ENCODE results near the gene PRLR.
A peak's percentile ranks its signal among the peaks of the same experiment; 100 is the strongest.

The PRLR gene

GRCh38 chr5:35186749-35187148 is 43.5 kb downstream of the PRLR start:
- Histone ChIP-seq H3K9me2 (replicated peaks; ENCODE audit: control insufficient read depth, low read length) (no peaks in the 10 kb centered on the region), H3K79me2 (ENCODE audit: control insufficient read depth, low read length) (no peaks in the 10 kb centered on the region), H3K9me3 (ENCODE audit: control insufficient read depth, insufficient read depth, low read length) (no peaks in the 10 kb centered on the region), H3F3A (ENCODE audit: control insufficient read depth, insufficient read depth) (no peaks in the 10 kb centered on the region), H4K20me1 (ENCODE audit: control insufficient read depth, insufficient read depth, low read depth, low read length) (no peaks in the 10 kb centered on the region), H3K36me3 (ENCODE audit: control insufficient read depth, low read length) (no peaks in the 10 kb centered on the region), H3K4me1 (ENCODE audit: control insufficient read depth, low read length) (no peaks in the 10 kb centered on the region), H3K27me3 (ENCODE audit: control insufficient read depth, low read length) (no peaks in the 10 kb centered on the region), H3K27ac (ENCODE audit: low read depth, low read length) (no peak overlapping the region), H3K4me3 (ENCODE audit: low read length) (no peak overlapping the region), H3K4me2 (ENCODE audit: low read length) (no peak overlapping the region)
- TF ChIP-seq CTCF (IDR thresholded peaks at IDR 0.05; ENCODE audit: low read depth, low read length, poor library complexity, severe bottlenecking) (no peak), EZH2phosphoT487 (IDR thresholded peaks at IDR 0.05; ENCODE audit: borderline replicate concordance, low read length) (no peak)

GRCh38 chr5:35185518-35185917 is 44.8 kb downstream of the PRLR start:
- no peaks in the 10 kb centered on the region for H3K9me2 ChIP-seq (replicated peaks; ENCODE audit: control insufficient read depth, low read length)
- no peak overlapping the region for H3K4me3 ChIP-seq (ENCODE audit: low read length)
- H3K79me2 ChIP-seq (ENCODE audit: control insufficient read depth, low read length) = no peaks in the 10 kb centered on the region
- no peaks in the 10 kb centered on the region for H4K20me1 ChIP-seq (ENCODE audit: control insufficient read depth, insufficient read depth, low read depth, low read length)
- H3K4me2 ChIP-seq (ENCODE audit: low read length) = no peak overlapping the region
- TF ChIP-seq EZH2phosphoT487 (IDR thresholded peaks at IDR 0.05; ENCODE audit: borderline replicate concordance, low read length) (no peak), CTCF (IDR thresholded peaks at IDR 0.05; ENCODE audit: low read depth, low read length, poor library complexity, severe bottlenecking) (no peak)
- H3K4me1 ChIP-seq (ENCODE audit: control insufficient read depth, low read length) = no peaks in the 10 kb centered on the region
- no peaks in the 10 kb centered on the region for H3K9me3 ChIP-seq (ENCODE audit: control insufficient read depth, insufficient read depth, low read length)
- H3K27ac ChIP-seq (ENCODE audit: low read depth, low read length) = no peak overlapping the region
- no peaks in the 10 kb centered on the region for H3K36me3 ChIP-seq (ENCODE audit: control insufficient read depth, low read length)
- H3F3A ChIP-seq (ENCODE audit: control insufficient read depth, insufficient read depth) = no peaks in the 10 kb centered on the region
- H3K27me3 ChIP-seq (ENCODE audit: control insufficient read depth, low read length) = no peaks in the 10 kb centered on the region

GRCh38 chr5:35183556-35183955 is 46.7 kb downstream of the PRLR start:
- H3K4me3 ChIP-seq (ENCODE audit: low read length) = no peak overlapping the region
- H3K27ac ChIP-seq (ENCODE audit: low read depth, low read length) = no peak overlapping the region
- no peaks in the 10 kb centered on the region for H3K79me2 ChIP-seq (ENCODE audit: control insufficient read depth, low read length)
- H3K36me3 ChIP-seq (ENCODE audit: control insufficient read depth, low read length) = no peaks in the 10 kb centered on the region
- TF ChIP-seq EZH2phosphoT487 (IDR thresholded peaks at IDR 0.05; ENCODE audit: borderline replicate concordance, low read length) (no peak), CTCF (IDR thresholded peaks at IDR 0.05; ENCODE audit: low read depth, low read length, poor library complexity, severe bottlenecking) (peak; percentile 15)
- no peaks in the 10 kb centered on the region for H3K27me3 ChIP-seq (ENCODE audit: control insufficient read depth, low read length)
- H3K9me2 ChIP-seq (replicated peaks; ENCODE audit: control insufficient read depth, low read length) = no peaks in the 10 kb centered on the region
- H3K4me1 ChIP-seq (ENCODE audit: control insufficient read depth, low read length) = no peaks in the 10 kb centered on the region
- H3F3A ChIP-seq (ENCODE audit: control insufficient read depth, insufficient read depth) = no peaks in the 10 kb centered on the region
- H3K4me2 ChIP-seq (ENCODE audit: low read length) = no peak overlapping the region
- H3K9me3 ChIP-seq (ENCODE audit: control insufficient read depth, insufficient read depth, low read length) = no peaks in the 10 kb centered on the region
- H4K20me1 ChIP-seq (ENCODE audit: control insufficient read depth, insufficient read depth, low read depth, low read length) = no peaks in the 10 kb centered on the region

Data from DOHH2 (cell line).